GM19372 (cell line): ENCODE data around the gene NUDT9.
"Not testable (repeated sequence)": the region's sequence is repeated elsewhere in the genome, so short reads cannot be mapped to it uniquely, and the experiment has no call there.

Experiments
- ATAC-seq: cut with Tn5 transposase; IDR thresholded peaks from one replicate; pipeline ENCODE4 v1.9.1; 2021; ENCODE audit warnings: mild to moderate bottlenecking, low read depth, moderate library complexity; ENCODE audit not compliant: unreplicated experiment

NUDT9 gene

GRCh38 chr4:87451537-87451936 lies 29.2 kb downstream of the NUDT9 start:
- no peak for ATAC-seq

GRCh38 chr4:87458913-87459312 lies 36.5 kb downstream of the NUDT9 start:
- no peak for ATAC-seq

- ATAC-seq, result no peak
Measured at GRCh38 chr4:87461281-87461700, 38.9 kb downstream of the NUDT9 start.

GRCh38 chr4:87462102-87462501 lies 39.7 kb downstream of the NUDT9 start:
- ATAC-seq, result no peak

GRCh38 chr4:87465739-87466366 lies 43.5 kb downstream of the NUDT9 start:
- no peak for ATAC-seq

- no peak for ATAC-seq
Measured at GRCh38 chr4:87469390-87469789, 47.0 kb downstream of the NUDT9 start.

GRCh38 chr4:87476934-87477333 lies 54.6 kb downstream of the NUDT9 start:
- no peak for ATAC-seq

GRCh38 chr4:87478732-87479250 lies 56.4 kb downstream of the NUDT9 start:
- ATAC-seq, result no peak

- ATAC-seq, result no peak
Measured at GRCh38 chr4:87481377-87481776, 59.0 kb downstream of the NUDT9 start.

- ATAC-seq, result not testable (repeated sequence)
Measured at GRCh38 chr4:87483247-87483646, 60.9 kb downstream of the NUDT9 start.

- ATAC-seq, result not testable (repeated sequence)
Measured at GRCh38 chr4:87488666-87489065, 66.3 kb downstream of the NUDT9 start.

GRCh38 chr4:87489678-87490077 lies 67.3 kb downstream of the NUDT9 start:
- no peak for ATAC-seq

GRCh38 chr4:87490664-87491369 lies 68.4 kb downstream of the NUDT9 start:
- ATAC-seq, result no peak

GRCh38 chr4:87491436-87491835 lies 69.1 kb downstream of the NUDT9 start:
- no peak for ATAC-seq

- ATAC-seq, result not testable (repeated sequence)
Measured at GRCh38 chr4:87491851-87492250, 69.5 kb downstream of the NUDT9 start.

GRCh38 chr4:87493115-87493514 lies 70.7 kb downstream of the NUDT9 start:
- no peak for ATAC-seq

GRCh38 chr4:87497159-87497558 lies 74.8 kb downstream of the NUDT9 start:
- ATAC-seq, result no peak

- ATAC-seq, result no peak
Measured at GRCh38 chr4:87497578-87497977, 75.2 kb downstream of the NUDT9 start.

GRCh38 chr4:87498446-87498900 lies 76.1 kb downstream of the NUDT9 start:
- peak; percentile 47 for ATAC-seq

- peak; percentile 44 for ATAC-seq
Measured at GRCh38 chr4:87499403-87500091, 77.2 kb downstream of the NUDT9 start.

GRCh38 chr4:87500092-87500462 lies 77.7 kb downstream of the NUDT9 start:
- ATAC-seq, result peak; percentile 46
